ENCODE results near the gene URM1.
"Not testable (repeated sequence)": the region's sequence is repeated elsewhere in the genome, so short reads cannot be mapped to it uniquely, and the experiment has no call there.

URM1 gene

GRCh38 chr9:128406848-128407391 lies 35.7 kb downstream of the URM1 start:
- no peak for DNase-seq (ENCODE audit: low read depth in 3 of 3, low spot score in 1 of 3)

- DNase-seq (ENCODE audit: low read depth in 3 of 3, low spot score in 1 of 3), result no peak
These were observed 37.8 kb downstream of the URM1 start for GRCh38 chr9:128408963-128409431.

GRCh38 chr9:128409450-128409849 lies 38.3 kb downstream of the URM1 start:
- no peak for DNase-seq (ENCODE audit: low read depth in 3 of 3, low spot score in 1 of 3)

- no peak for DNase-seq (ENCODE audit: low read depth in 3 of 3, low spot score in 1 of 3)
These were observed 38.8 kb downstream of the URM1 start for GRCh38 chr9:128409978-128410377.

- DNase-seq (ENCODE audit: low read depth in 3 of 3, low spot score in 1 of 3), result no peak
These were observed 40.4 kb downstream of the URM1 start for GRCh38 chr9:128411364-128412119.

- peak in 1 of 3 donors; percentile 24 for DNase-seq (ENCODE audit: low read depth in 3 of 3, low spot score in 1 of 3)
These were observed 41.1 kb downstream of the URM1 start for GRCh38 chr9:128412120-128412790.

GRCh38 chr9:128413728-128414127 lies 42.6 kb downstream of the URM1 start:
- DNase-seq (ENCODE audit: low read depth in 3 of 3, low spot score in 1 of 3), result not testable (repeated sequence)

GRCh38 chr9:128414461-128414860 lies 43.3 kb downstream of the URM1 start:
- DNase-seq (ENCODE audit: low read depth in 3 of 3, low spot score in 1 of 3), result no peak

GRCh38 chr9:128415281-128415680 lies 44.1 kb downstream of the URM1 start:
- no peak for DNase-seq (ENCODE audit: low read depth in 3 of 3, low spot score in 1 of 3)

- no peak for DNase-seq (ENCODE audit: low read depth in 3 of 3, low spot score in 1 of 3)
These were observed 44.8 kb downstream of the URM1 start for GRCh38 chr9:128416014-128416413.

GRCh38 chr9:128416432-128417019 lies 45.4 kb downstream of the URM1 start:
- DNase-seq (ENCODE audit: low read depth in 3 of 3, low spot score in 1 of 3), result no peak

GRCh38 chr9:128419061-128419925 lies 48.1 kb downstream of the URM1 start:
- no peak for DNase-seq (ENCODE audit: low read depth in 3 of 3, low spot score in 1 of 3)

GRCh38 chr9:128420060-128420650 lies 49.0 kb downstream of the URM1 start:
- peak; percentile 10 to 57 (median 31) for DNase-seq (ENCODE audit: low read depth in 3 of 3, low spot score in 1 of 3)

- no peak for DNase-seq (ENCODE audit: low read depth in 3 of 3, low spot score in 1 of 3)
These were observed 49.7 kb downstream of the URM1 start, which contains the start of gene CERCAM for GRCh38 chr9:128420651-128421481. CERCAM (plus strand) TSS chr9:128420857; CDS start chr9:128420878, 21 bp downstream.

GRCh38 chr9:128421482-128421996 lies 50.4 kb downstream of the URM1 start:
- DNase-seq (ENCODE audit: low read depth in 3 of 3, low spot score in 1 of 3), result no peak

GRCh38 chr9:128422022-128422782 lies 51.0 kb downstream of the URM1 start:
- not testable (repeated sequence) for DNase-seq (ENCODE audit: low read depth in 3 of 3, low spot score in 1 of 3)

GRCh38 chr9:128422783-128423150 lies 51.6 kb downstream of the URM1 start:
- DNase-seq (ENCODE audit: low read depth in 3 of 3, low spot score in 1 of 3), result no peak

GRCh38 chr9:128423356-128423755 lies 52.2 kb downstream of the URM1 start:
- not testable (repeated sequence) for DNase-seq (ENCODE audit: low read depth in 3 of 3, low spot score in 1 of 3)

All from stimulated activated CD4-positive, alpha-beta T cell treated with anti-CD3 and anti-CD28 coated beads, TNF-alpha, amount 100 ng/mL, for 1 hour (primary cell).